ENCODE data around the gene GSG1L2.

The GSG1L2 gene

GRCh38 chr17:9824797-9825338 lies 3.0 kb upstream of the GSG1L2 start:
- no peak for DNase-seq

GRCh38 chr17:9824094-9824493 lies 2.2 kb upstream of the GSG1L2 start:
- no peak for DNase-seq

GRCh38 chr17:9820448-9820847 lies 1.4 kb downstream of the GSG1L2 start:
- DNase-seq = no peak

GRCh38 chr17:9818760-9819159 lies 3.1 kb downstream of the GSG1L2 start:
- DNase-seq = no peak

- DNase-seq = no peak
Measured at GRCh38 chr17:9817086-9817485, 4.8 kb downstream of the GSG1L2 start.

- no peak for DNase-seq
Measured at GRCh38 chr17:9816472-9816871, 5.4 kb downstream of the GSG1L2 start.

- no peak for DNase-seq
Measured at GRCh38 chr17:9814337-9814945, 7.4 kb downstream of the GSG1L2 start.

GRCh38 chr17:9813166-9813565 lies 8.7 kb downstream of the GSG1L2 start:
- no peak for DNase-seq

GRCh38 chr17:9811537-9811936 lies 10.3 kb downstream of the GSG1L2 start:
- DNase-seq = no peak

GRCh38 chr17:9811086-9811485 lies 10.8 kb downstream of the GSG1L2 start:
- no peak for DNase-seq

GRCh38 chr17:9810100-9810949 lies 11.6 kb downstream of the GSG1L2 start:
- no peak for DNase-seq

GRCh38 chr17:9809409-9809808 lies 12.5 kb downstream of the GSG1L2 start:
- no peak for DNase-seq

- no peak for DNase-seq
Measured at GRCh38 chr17:9806699-9807098, 15.2 kb downstream of the GSG1L2 start.

- no peak for DNase-seq
Measured at GRCh38 chr17:9805769-9806168, 16.1 kb downstream of the GSG1L2 start.

- no peak for DNase-seq
Measured at GRCh38 chr17:9802697-9803096, 19.2 kb downstream of the GSG1L2 start.

- DNase-seq = no peak
Measured at GRCh38 chr17:9802294-9802693, 19.6 kb downstream of the GSG1L2 start.

GRCh38 chr17:9801505-9801904 lies 20.4 kb downstream of the GSG1L2 start:
- DNase-seq = no peak

GRCh38 chr17:9798724-9799123 lies 23.2 kb downstream of the GSG1L2 start:
- no peak for DNase-seq

GRCh38 chr17:9798008-9798407 lies 23.9 kb downstream of the GSG1L2 start:
- no peak for DNase-seq

- no peak for DNase-seq
Measured at GRCh38 chr17:9792181-9792840, 29.6 kb downstream of the GSG1L2 start.

- DNase-seq = no peak
Measured at GRCh38 chr17:9790889-9791876, 30.7 kb downstream of the GSG1L2 start, which contains the start of gene DHRS7C. Gene DHRS7C, minus strand, starts transcription at chr17:9791592. Its CDS starts 308 bp downstream, at chr17:9791284.

GRCh38 chr17:9790316-9790715 lies 31.6 kb downstream of the GSG1L2 start:
- DNase-seq = no peak
